GM12892 (cell line): ENCODE data around the gene OR9I1.

ENCODE experiments used
- POLR2A ChIP-seq: IDR thresholded peaks from 2 replicates; pipeline ENCODE4 v1.6.1; 2011; ENCODE audit warnings: low read depth, low read length, control low read depth
- POLR2AphosphoS5 ChIP-seq: IDR thresholded peaks from 2 replicates; pipeline ENCODE4 v1.6.1; 2011; ENCODE audit warnings: low read depth, low read length, control low read depth
- TAF1 ChIP-seq: IDR thresholded peaks from 2 replicates; pipeline ENCODE4 v1.6.1; 2011; ENCODE audit warnings: low read depth, mild to moderate bottlenecking, control low read depth, low read length, borderline replicate concordance

GRCh38 chr11:58164389-58164788 lies 39.1 kb upstream of the OR9I1 start:
- no peak for TF ChIP-seq POLR2A
- TF ChIP-seq POLR2AphosphoS5 = no peak
- TF ChIP-seq TAF1 = no peak
